NCI-H524 (cell line): ENCODE measurements around the gene PGD.
A peak's percentile ranks its signal among the peaks of the same experiment; 100 is the strongest.
"Not testable (repeated sequence)": the region's sequence is repeated elsewhere in the genome, so short reads cannot be mapped to it uniquely, and the experiment has no call there.

Experiments
- DNase-seq, 2 experiments: peaks; one replicate each; lab custom pipeline; 2025; lab: John Stamatoyannopoulos, UW

PGD gene

GRCh38 chr1:10399444-10399941, 629 bp downstream of the PGD start:
- DNase-seq = peak in 1 of 2 experiments; percentile 32

GRCh38 chr1:10400013-10400412, 1.1 kb downstream of the PGD start:
- DNase-seq = no peak

GRCh38 chr1:10401281-10401680, 2.4 kb downstream of the PGD start:
- no peak for DNase-seq

GRCh38 chr1:10402729-10403274, 3.9 kb downstream of the PGD start:
- no peak for DNase-seq

- no peak for DNase-seq
Observed at GRCh38 chr1:10407201-10407600, 8.3 kb downstream of the PGD start.

- DNase-seq = no peak
Observed at GRCh38 chr1:10415211-10415930, 16.5 kb downstream of the PGD start.

DNA sequence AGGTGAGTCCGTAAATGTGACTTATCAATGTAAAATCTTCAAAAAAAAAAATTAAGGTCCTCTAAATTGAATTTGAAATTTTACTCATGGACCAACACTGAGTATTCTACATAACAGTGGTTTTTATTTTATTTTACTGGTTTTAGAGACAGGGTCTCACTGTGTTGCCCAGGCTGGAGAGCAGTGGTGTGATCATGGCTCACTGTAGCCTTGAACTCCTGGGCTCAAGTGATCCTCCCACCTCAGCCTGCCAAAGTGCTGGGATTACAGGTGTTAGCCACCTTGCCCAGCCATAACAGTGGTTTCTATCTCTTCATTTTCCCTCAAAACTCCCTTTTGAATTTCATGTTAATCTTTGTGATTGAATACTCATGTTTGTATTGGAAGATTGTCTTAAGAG, 17.1 kb downstream of the PGD start:
- DNase-seq = not testable (repeated sequence)

- not testable (repeated sequence) for DNase-seq
Observed at GRCh38 chr1:10418741-10419140, 19.9 kb downstream of the PGD start.

- no peak for DNase-seq
Observed at GRCh38 chr1:10419351-10419750, 20.5 kb downstream of the PGD start.

- DNase-seq = no peak
Observed at GRCh38 chr1:10421637-10422036, 22.8 kb downstream of the PGD start.

GRCh38 chr1:10424034-10424433, 25.2 kb downstream of the PGD start:
- no peak for DNase-seq

DNA sequence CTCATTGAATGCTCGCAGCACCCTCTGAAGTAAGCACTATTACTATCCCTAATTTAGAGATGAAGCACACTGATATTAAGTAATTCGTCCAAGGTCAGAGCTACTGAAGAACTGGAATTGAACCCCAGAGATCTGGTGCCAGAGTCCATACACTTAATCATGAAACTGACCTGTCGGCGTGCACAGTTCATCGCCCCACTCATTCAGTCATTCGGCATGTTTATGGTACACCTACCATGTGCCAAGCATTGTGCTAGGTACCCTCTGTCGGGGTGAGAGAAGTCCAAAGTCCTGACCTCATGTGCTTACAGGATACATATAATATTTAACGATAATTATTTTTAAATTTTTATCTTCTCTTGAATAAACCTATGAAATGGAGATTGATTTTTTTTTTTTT, 25.8 kb downstream of the PGD start:
- DNase-seq = no peak

DNA sequence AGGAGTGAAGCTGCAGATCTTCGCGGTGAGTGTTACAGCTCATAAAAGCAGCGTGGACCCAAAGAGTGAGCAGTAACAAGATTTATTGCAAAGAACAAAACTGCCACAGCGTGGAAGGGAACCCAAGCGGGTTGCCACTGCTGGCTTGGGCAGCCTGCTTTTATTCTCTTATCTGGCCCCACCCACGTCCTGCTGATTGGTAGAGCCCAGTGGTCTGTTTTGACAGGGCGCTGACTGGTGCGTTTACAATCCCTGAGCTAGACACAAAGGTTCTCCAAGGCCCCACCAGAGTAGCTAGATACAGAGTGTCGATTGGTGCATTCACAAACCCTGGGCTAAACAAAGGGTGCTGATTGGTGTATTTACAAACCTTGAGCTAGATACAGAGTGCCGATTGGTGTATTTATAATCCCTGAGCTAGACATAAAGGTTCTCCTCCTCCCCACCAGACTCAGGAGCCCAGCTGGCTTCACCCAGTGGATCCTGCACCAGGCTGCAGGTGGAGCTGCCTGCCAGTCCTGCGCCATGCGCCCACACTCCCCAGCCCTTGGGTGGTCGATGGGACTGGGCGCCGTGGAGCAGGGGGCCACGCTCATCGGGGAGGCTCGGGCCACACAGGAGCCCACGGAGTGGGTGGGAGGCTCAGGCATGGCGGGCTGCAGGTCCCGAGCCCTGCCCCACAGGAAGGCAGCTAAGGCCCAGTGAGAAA, 27.1 kb downstream of the PGD start:
- peak in 1 of 2 experiments; percentile 37 for DNase-seq

GRCh38 chr1:10426535-10426848, 27.6 kb downstream of the PGD start:
- not testable (repeated sequence) for DNase-seq

- DNase-seq = no peak
Observed at GRCh38 chr1:10428984-10429383, 30.1 kb downstream of the PGD start.

DNA sequence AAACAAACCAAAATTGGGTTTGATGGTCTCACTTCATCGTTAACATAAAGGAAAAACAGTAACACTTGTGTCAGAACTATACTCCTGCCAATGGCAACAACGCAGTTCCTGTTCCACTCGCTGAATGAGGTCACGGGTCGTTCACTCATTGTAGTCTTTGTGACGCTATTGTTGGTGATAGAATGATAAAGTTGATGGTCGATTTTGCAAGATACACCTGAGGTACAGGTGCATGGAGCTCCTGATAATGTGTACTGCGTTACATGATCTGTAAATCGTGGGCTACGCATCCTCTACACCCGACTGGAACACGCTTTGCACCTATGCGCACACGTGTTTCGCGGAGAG, 31.0 kb downstream of the PGD start:
- DNase-seq = no peak

DNA sequence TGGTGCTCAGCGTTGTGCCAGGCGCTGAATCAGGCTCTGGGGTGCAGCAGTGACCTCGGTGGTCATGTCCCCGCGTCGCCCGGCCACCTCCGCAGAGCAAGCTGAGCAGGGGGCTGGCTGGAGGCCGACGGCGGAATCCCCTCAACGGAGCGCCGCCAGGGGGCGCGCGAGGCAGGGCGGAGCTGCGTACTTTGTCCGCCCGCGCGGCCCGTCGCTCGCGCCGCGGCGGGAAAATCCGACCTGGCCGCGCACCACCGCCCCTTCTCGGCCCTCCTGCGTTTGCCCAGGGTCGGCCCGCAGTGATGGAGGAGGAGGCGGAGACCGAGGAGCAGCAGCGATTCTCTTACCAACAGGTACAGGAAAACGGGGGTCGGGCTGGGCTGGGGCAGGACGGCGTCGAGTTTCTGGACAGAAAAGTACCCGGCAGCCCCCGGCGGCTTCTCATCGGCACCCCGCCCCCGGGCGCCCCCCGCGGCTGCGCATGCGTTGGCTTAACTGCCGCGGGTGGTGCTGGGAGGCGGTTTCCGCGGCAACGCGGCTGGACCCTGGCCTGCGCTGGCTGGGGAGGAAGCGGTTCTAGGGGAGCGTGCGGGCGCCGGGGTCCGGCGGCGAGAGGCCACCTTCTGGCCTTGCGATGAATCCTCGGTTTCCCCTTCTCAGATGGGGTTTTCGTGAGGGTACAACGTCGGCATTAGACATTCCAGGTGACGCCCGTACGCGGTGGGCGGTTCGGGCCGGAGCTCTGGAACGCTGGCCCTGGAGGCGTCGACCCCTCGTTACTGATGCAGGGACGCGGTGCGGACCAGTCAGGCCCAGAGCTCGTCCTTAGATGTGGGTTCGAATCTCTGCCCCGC, 31.6 kb downstream of the PGD start, which contains the start of gene CENPS:
Gene CENPS (plus strand): TSS at position 218 of the 854 bp plus-strand sequence. CDS start 85 bp downstream, at position 303.
- peak; percentile 43 to 80 for DNase-seq

DNA sequence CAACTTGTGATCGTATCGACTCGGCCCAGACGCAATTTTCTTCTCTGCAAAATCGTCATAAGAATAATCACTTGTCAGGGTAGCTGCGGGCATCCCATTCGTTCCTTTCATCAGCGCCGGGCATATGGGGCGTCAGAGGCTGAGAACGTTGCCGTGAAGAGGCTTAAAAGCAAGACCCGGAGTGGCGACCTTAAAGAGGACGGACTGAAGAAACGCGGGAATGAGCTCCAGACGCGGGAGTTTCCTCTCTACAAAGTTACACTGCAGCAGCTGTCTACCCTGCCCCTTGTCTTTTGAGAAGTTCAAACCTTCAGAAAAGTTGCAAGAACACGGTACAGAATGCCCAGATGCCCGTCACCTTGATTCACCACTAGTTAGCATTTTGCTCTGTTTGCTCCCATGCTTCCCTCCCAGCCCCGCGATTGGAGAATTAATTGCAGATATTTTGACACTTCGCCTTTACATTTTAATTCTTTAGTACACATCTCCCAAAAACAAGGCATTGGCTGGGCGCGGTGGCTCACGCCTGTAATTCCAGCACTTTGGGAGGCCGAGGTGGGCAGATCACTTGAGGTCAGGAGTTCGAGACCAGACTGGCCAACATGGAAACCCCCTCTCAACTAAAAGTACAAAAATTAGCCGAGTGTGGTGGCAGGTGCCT, 32.3 kb downstream of the PGD start:
- DNase-seq = peak in 1 of 2 experiments; percentile 46

GRCh38 chr1:10432910-10433700, 34.2 kb downstream of the PGD start:
- no peak for DNase-seq

DNA sequence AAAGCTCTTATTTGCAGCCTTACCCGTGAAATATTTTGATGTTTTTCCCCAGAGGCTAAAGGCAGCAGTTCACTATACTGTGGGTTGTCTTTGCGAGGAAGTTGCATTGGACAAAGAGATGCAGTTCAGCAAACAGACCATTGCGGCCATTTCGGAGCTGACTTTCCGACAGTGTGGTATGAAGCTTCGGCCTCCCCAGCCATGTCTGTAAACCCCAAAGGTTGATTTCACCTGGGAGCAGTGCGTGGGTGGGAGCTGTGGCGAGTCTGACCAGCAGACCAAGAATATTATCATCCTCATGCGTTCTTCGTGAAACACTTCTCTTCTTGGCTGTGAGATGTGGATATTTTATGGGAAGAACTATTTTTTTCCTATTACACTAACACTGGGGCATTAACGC, 34.9 kb downstream of the PGD start:
- no peak for DNase-seq

DNA sequence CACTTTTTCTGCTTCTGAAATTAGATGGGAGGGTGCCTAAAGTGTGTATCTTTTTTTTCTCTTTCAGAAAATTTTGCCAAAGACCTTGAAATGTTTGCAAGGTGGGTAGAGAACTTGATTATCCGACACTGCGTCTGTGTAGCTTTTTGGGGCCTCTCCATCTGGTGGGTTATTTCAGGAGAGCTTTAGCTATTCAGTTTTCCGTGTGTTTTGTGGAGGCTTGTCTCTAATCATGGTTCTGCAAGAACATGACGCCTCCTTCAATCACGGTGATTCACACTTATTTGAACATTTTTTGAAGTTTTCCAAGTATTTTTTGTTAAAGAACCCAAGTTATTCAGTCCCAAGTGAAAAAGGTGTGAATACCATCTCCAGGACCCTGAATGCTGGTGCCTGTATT, 35.7 kb downstream of the PGD start:
- DNase-seq = no peak
